Limb (tissue), 2 donors: Measurements from ENCODE around the gene DFFB.
A peak's percentile ranks its signal among the peaks of the same experiment; 100 is the strongest.

Experiments used
- DNase-seq, 2 donors: peaks; one replicate each; pipeline ENCODE4 v3.0.0-alpha.2; 2016; ENCODE audit errors: extremely low spot score in 2 of 2

Gene DFFB

GRCh38 chr1:3828391-3828790 lies 28.9 kb upstream of the DFFB start:
- DNase-seq = no peak

DNA sequence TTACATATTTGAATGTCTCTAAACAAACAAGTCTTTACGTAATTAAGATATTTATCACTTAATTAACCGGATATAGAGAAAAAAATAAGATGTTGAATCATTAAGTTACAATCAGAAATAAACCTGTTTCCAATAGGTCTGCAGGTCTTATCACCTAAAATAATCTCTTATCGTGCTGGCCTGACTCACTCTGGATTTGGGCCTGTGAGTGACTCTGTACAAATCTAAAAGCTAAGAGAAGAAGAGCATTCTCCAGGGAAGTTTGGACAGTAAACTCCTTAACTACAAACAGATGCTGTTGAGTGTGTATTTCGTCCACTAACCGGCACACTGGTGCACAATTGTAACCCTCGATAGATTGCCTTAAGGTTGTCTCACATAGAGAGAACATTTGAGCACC lies 25.6 kb upstream of the DFFB start:
- no peak for DNase-seq

DNA sequence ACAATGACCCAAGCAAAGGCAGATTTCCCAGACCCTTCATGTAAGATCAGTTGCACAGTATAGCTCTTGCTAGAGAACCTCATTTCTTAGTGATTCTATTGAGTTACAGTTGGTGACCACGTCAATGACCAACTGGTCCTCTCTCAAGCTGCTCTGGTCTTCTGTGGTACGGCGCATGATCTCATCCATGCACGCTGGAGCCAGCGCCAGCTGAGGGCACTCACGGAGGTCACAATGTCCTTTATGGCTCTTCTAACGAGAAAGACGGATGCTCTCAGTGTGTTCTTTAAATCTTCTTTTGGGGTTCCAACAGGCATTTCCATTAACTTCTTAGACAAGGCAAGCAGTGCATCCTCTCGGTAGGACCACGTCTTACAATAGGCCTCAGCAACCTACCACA lies 22.6 kb upstream of the DFFB start:
- DNase-seq = no peak

GRCh38 chr1:3836421-3836820 lies 20.9 kb upstream of the DFFB start:
- no peak for DNase-seq

DNA sequence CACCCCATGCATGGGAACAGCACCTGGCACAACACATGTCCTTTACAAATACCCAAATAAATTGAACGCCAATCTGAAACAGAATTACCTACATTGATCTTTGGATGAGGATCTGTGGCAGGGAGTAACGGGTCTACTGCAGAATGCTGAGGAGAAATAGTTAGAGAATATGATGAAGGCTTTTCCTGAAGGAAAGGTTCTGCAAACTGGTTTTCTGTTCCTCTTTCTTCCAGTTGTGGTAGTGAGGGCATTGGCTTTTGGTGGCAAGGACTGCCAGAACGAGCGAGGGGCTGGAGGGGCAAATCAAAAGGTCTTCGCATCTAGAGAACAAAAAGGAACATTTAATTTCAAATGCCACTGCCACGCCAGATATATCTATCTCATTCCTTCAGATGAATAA lies 20.1 kb upstream of the DFFB start:
- DNase-seq = no peak

- no peak for DNase-seq
Measured at GRCh38 chr1:3837685-3838084, 19.6 kb upstream of the DFFB start.

DNA sequence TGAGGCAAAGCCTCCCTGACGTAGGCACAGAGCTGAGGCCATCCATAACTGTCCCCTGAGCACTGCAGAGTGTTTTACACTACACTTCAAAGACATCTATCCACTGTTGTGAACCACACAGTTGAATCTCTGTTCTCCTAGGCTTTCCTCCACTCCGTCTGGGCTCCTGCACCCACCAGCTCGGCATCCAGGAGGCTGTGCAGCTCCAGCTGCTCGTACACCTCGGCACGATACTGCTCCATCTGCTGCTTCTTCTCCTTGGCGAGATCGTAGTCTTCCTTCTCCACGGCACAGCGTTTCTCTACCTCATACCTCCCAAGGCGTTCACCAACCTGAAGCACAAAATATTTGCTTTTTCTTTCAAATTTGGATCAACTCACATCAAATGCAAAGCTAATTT lies 18.5 kb upstream of the DFFB start:
- DNase-seq = no peak

GRCh38 chr1:3841491-3841890 lies 15.8 kb upstream of the DFFB start:
- no peak for DNase-seq

DNA sequence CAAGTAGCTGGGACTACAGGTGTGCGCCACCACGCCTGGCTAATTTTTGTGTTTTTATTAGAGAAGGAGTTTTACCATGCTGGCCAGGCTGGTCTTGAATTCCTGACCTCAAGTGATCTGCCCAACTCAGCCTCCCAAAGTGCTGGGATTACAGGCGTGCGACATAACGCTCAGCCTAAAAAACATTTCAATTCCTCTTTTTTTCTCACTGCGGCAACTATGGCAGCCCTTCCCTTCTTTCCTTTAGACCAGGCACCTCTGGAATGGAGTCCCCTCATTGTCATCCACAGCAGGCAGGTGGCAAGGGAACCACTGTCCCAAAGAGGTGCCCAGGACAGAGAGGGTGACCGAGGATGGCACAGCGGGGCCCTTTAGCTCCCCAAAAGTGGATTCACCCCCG lies 14.4 kb upstream of the DFFB start:
- no peak for DNase-seq

GRCh38 chr1:3846541-3846940 lies 10.7 kb upstream of the DFFB start:
- no peak for DNase-seq

DNA sequence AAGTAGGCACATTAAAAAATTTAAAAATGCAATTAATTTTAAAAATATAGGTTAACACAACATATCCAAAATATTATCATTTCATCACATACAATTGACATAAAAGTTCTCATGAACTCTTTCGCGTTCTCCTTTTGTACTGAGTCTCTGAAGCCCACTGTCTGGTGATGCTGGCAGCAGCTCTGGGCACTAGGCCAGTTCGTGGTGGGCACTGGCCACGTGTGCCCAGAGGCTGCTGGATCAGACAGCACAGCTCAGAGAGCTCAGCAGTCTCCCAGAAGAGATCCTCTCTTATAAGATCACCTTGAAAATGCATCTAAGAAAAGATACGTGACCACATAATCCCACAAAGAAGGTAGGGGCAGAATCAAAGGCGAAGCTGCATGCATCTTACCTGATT lies 10.2 kb upstream of the DFFB start:
- DNase-seq = no peak

DNA sequence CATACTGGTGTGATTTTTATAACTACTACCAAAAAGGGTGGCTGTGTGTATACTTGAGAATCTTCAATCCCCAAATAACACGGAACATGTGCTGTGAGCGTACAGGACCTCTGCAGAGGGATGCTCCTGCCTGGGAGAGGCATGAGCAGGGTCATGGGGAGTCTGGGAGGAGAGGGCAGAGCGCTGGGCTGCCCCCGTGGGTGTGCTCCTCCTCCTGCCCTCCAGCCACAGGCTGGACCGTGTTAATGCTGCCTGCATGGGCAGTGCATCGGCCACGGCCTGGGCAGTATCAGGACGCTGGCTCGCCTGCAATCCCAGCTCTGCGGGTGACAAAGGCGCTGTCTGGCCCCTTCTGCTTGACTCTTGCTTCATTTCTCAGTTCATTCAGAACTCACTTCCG lies 6.4 kb upstream of the DFFB start:
- no peak for DNase-seq

DNA sequence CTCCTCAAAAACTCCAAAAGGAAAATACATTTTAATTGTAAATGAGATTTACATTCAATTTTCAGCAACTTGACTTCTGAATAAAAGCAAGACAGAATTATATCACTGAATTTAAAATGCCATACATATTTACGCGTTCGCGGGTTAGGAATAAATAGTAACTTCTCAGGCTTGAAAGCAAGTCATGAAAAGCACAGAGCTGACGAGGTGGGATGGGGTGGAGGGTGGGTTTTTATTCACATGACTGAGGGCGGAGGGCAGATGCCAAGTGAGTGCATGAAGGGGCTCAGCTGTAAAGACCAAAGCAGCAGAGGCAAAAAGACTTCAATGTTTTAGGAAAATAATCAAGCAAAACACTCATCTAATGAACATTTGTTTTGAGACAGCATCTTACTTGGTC lies 6.0 kb upstream of the DFFB start:
- no peak for DNase-seq

- no peak for DNase-seq
Measured at GRCh38 chr1:3852091-3852490, 5.2 kb upstream of the DFFB start.

DNA sequence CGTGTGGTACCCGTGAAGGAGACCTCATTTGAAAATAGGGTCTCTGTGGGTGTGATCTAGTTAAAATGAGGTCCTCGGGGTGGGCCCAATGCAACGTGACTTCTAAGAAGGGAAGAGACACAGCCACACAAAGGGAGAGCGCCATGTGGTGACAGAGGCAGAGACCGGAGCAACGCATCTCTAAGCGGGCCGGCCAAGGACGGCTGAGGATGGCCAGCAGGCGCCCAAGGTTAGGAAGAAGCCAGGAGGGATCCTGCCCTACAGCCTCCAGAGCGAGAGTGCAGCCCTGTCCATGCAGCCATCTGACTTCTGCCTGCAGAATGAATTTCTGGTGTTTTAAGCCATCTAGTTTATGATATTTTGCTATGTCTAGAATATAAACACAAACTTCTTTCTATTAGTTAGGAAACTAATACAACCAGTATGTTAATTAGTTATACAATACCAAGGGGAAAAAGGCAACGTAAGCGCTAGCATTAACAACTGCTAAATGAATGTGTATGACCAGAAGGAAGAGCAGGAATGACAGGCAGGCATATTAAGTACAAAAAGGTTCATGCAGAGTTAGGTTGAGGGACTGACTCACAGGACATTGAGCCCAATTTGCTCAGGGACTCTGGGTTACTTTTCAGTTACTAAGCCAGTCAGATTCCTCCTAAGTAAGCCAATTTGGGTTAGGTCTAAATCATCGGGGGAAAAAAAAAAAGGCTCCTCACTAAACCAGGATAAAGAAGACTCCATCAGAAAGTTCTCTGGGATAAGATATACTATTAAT lies 4.4 kb upstream of the DFFB start:
- DNase-seq = no peak

- DNase-seq = no peak
Measured at GRCh38 chr1:3857791-3858129, 484 bp downstream of the DFFB start.

- DNase-seq = peak in 1 of 2 donors; percentile 42
Measured at GRCh38 chr1:3858231-3858981, 1.1 kb downstream of the DFFB start.

- DNase-seq = peak in 1 of 2 donors; percentile 34
Measured at GRCh38 chr1:3863231-3863935, 6.1 kb downstream of the DFFB start.

DNA sequence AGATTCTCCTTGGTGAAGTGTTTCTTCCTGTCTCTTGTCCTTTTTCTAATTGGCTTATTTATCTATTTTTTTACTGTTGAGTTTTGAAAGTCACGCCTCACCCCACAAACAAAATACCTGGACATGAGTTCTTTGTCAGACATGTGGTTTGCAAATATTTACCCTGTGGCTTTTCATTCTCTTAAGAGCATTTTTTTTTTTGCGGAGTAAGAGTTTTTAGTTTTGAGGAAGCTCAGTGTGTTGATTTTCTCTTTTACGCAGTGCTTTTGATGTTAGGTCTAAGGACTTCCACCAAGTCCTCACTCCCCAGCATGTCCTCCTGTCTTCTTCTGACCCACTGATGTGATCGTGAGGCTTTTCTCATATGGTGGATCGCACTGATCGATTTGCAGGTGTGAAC lies 7.6 kb downstream of the DFFB start:
- no peak for DNase-seq

DNA sequence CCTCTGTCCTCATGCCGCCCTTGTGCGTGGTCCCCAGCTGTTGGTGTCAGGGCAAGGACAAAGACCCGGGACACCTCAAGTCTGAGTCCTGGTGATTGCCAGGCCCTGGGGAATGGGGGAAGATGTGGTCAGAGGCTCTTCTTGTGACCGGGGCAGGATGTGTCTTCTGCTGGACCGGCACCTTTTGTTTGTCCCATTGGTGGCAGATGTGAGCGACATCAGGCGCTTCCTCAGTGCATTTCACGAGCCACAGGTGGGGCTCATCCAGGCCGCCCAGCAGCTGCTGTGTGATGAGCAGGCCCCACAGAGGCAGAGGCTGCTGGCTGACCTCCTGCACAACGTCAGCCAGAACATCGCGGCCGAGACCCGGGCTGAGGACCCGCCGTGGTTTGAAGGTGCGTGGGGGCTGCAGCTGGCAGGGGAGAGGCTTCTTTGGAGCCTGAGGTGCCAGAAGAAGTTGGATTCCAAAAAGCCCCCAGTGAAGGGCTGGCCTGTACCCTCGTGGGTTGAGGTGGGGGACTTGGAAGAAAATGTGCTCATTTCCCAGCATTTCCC lies 8.4 kb downstream of the DFFB start:
- peak in 1 of 2 donors; percentile 3 for DNase-seq

DNA sequence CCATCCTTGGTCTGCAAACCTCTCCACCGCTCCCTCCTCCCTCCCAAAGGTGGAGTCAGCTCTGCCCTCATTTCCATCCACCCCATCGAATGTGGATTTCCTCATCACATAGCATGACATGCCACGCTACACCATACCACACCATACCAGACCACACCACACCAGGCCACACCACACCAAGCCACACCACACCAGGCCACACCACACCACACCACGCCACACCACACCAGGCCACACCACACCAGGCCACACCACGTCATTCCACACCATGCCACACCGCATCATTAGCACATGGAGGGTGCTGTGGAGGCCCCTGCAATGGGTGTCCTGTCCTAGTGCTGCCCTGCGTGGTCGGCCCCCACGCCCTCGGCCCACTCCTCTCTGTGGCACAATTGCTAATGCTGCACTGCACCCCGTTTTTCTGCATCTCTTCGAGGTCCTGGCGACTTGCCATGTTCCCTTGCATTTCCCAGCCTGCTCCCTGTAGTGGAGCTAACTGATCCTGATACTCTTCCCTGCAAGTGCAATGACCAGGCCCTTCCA lies 11.3 kb downstream of the DFFB start:
- no peak for DNase-seq

GRCh38 chr1:3869751-3870301 lies 12.6 kb downstream of the DFFB start:
- DNase-seq = no peak
